Transverse colon (tissue), 3 donors: ENCODE results near the gene HHIPL1.

Experiments used
- CTCF ChIP-seq, 5 experiments: fragments of 200-600 bp in 3 of 5; fragments of 450-650 bp in 2 of 5; sonication (generic) in 3 of 5; IDR thresholded peaks; 1 replicate in 2 of 5; 2 replicates in 3 of 5; pipeline ENCODE4 v1.5.1; 2016 to 2017; ENCODE audit warnings: antibody characterized with exemption in 5 of 5, inconsistent platforms in 3 of 5, mild to moderate bottlenecking in 2 of 5, moderate library complexity in 1 of 5
- POLR2A ChIP-seq: fragments of 450-650 bp; IDR thresholded peaks from one replicate; pipeline ENCODE4 v1.6.1; 2016; ENCODE audit warnings: antibody characterized with exemption, mild to moderate bottlenecking, moderate library complexity

- TF ChIP-seq POLR2A (no peak), CTCF (IDR thresholded peaks at IDR 0.05) (peak in 1 of 5 experiments; percentile 20)
Observed at GRCh38 chr14:99671235-99672224, 26.6 kb downstream of the HHIPL1 start.
